PFSK-1 (cell line): Measurements from ENCODE around the gene TIAM1.

Experiments
- FOXP2 ChIP-seq: optimal IDR thresholded peaks from 2 replicates; pipeline ENCODE3; 2011; ENCODE audit warnings: borderline replicate concordance, control low read depth, inconsistent platforms; ENCODE audit not compliant: insufficient read depth; ENCODE audit errors: extremely low read length, extremely low read depth
- POLR2AphosphoS5 ChIP-seq: IDR thresholded peaks from 2 replicates; pipeline ENCODE4 v1.6.1; 2012; ENCODE audit warnings: low read depth, mild to moderate bottlenecking, control low read depth, low read length, moderate library complexity
- REST ChIP-seq, 2 experiments: IDR thresholded peaks; 2 replicates each; pipeline versions ENCODE4 v1.6.1 to v1.8.0; 2011 to 2012; ENCODE audit warnings: low read depth in 2 of 2, low read length in 2 of 2, control low read depth in 1 of 2, inconsistent platforms in 1 of 2, mild to moderate bottlenecking in 1 of 2, moderate library complexity in 1 of 2; ENCODE audit not compliant: insufficient read depth in 1 of 2
- SIN3A ChIP-seq: IDR thresholded peaks from 2 replicates; pipeline ENCODE4 v1.6.1; 2012; ENCODE audit warnings: mild to moderate bottlenecking, low read length, moderate library complexity, borderline replicate concordance; ENCODE audit not compliant: insufficient read depth
- TAF1 ChIP-seq: IDR thresholded peaks from 2 replicates; pipeline ENCODE4 v1.6.1; 2012; ENCODE audit warnings: low read length, control low read depth, borderline replicate concordance; ENCODE audit not compliant: insufficient read depth

The TIAM1 gene

GRCh38 chr21:31316488-31317169, 27.4 kb downstream of the TIAM1 start:
- no peak for TF ChIP-seq TAF1
- no peak for TF ChIP-seq FOXP2
- no peak for TF ChIP-seq SIN3A
- no peak for TF ChIP-seq POLR2AphosphoS5
- TF ChIP-seq REST (IDR thresholded peaks at IDR 0.05; ENCODE audit: insufficient read depth in 1 of 2, low read depth in 2 of 2, low read length in 2 of 2) = no peak

GRCh38 chr21:31316072-31316471, 28.0 kb downstream of the TIAM1 start:
- TF ChIP-seq FOXP2 (no peak), REST (IDR thresholded peaks at IDR 0.05; ENCODE audit: insufficient read depth in 1 of 2, low read depth in 2 of 2, low read length in 2 of 2) (no peak)

GRCh38 chr21:31310750-31311149, 33.3 kb downstream of the TIAM1 start:
- TF ChIP-seq POLR2AphosphoS5 (no peak), FOXP2 (no peak), REST (IDR thresholded peaks at IDR 0.05; ENCODE audit: insufficient read depth in 1 of 2, low read depth in 2 of 2, low read length in 2 of 2) (no peak), SIN3A (no peak), TAF1 (no peak)

GRCh38 chr21:31308584-31308983, 35.5 kb downstream of the TIAM1 start:
- TF ChIP-seq REST (IDR thresholded peaks at IDR 0.05; ENCODE audit: insufficient read depth in 1 of 2, low read depth in 2 of 2, low read length in 2 of 2) (no peak), SIN3A (no peak), POLR2AphosphoS5 (no peak), FOXP2 (no peak), TAF1 (no peak)

GRCh38 chr21:31305888-31306287, 38.2 kb downstream of the TIAM1 start:
- TF ChIP-seq POLR2AphosphoS5 (no peak), TAF1 (no peak), REST (IDR thresholded peaks at IDR 0.05; ENCODE audit: insufficient read depth in 1 of 2, low read depth in 2 of 2, low read length in 2 of 2) (no peak), FOXP2 (no peak), SIN3A (no peak)
